Activated T-cell treated with anti-CD3 and anti-CD28 coated beads, Interleukin-2, amount 50 U/mL, for 1 hour (primary cell): Measurements from ENCODE around the gene DDRGK1.
"Not testable (repeated sequence)": the region's sequence is repeated elsewhere in the genome, so short reads cannot be mapped to it uniquely, and the experiment has no call there.

Experiments used
- DNase-seq: peaks from one replicate; pipeline ENCODE4 v3.0.0-alpha.2; 2020

DDRGK1 gene

GRCh38 chr20:3163099-3164042, 41.1 kb downstream of the DDRGK1 start:
- DNase-seq = no peak

GRCh38 chr20:3162080-3162611, 42.3 kb downstream of the DDRGK1 start:
- no peak for DNase-seq

- DNase-seq = no peak
Observed at GRCh38 chr20:3161316-3162079, 43.0 kb downstream of the DDRGK1 start.

- no peak for DNase-seq
Observed at GRCh38 chr20:3160418-3160817, 44.1 kb downstream of the DDRGK1 start.

- DNase-seq = no peak
Observed at GRCh38 chr20:3158968-3159431, 45.5 kb downstream of the DDRGK1 start.

GRCh38 chr20:3157817-3158216, 46.7 kb downstream of the DDRGK1 start:
- DNase-seq = no peak

GRCh38 chr20:3156811-3157619, 47.5 kb downstream of the DDRGK1 start:
- DNase-seq = no peak

- not testable (repeated sequence) for DNase-seq
Observed at GRCh38 chr20:3152057-3152644, 52.3 kb downstream of the DDRGK1 start.

GRCh38 chr20:3150908-3151307, 53.6 kb downstream of the DDRGK1 start:
- DNase-seq = no peak

- DNase-seq = no peak
Observed at GRCh38 chr20:3146732-3147341, 57.6 kb downstream of the DDRGK1 start.

- no peak for DNase-seq
Observed at GRCh38 chr20:3141757-3142156, 62.7 kb downstream of the DDRGK1 start.
